Kidney epithelial cell (primary cell): ENCODE data around the gene SYP. TPM values are rescaled to one million over a fixed set of nuclear protein-coding genes. Genes with fewer than 3 reads are reported as not detected.

Experiments
- DNase-seq: peaks from one replicate; pipeline ENCODE4 v3.0.0-alpha.2; 2010; ENCODE audit warnings: low read depth
- H3K27me3 ChIP-seq: 2 replicates; pipeline ENCODE4 v1.6.0; 2011; ENCODE audit warnings: low read length; ENCODE audit not compliant: control insufficient read depth, insufficient read depth
- H3K36me3 ChIP-seq: 2 replicates; pipeline ENCODE4 v1.5.1; 2011; ENCODE audit warnings: low read length; ENCODE audit not compliant: control insufficient read depth, insufficient read depth
- H3K4me3 ChIP-seq: 2 replicates; pipeline ENCODE4 v1.5.1; 2011; ENCODE audit warnings: low read depth, mild to moderate bottlenecking, control low read depth, low read length
- total RNA-seq: library from RNA; depleted of rRNA; stranded (reverse); fragments of >200 nt; gene quantifications from 2 replicates; pipeline ENCODE4 v1.2.3, GENCODE V29; 2015
- TF ChIP-seq, protein P1 (sequence below): IDR thresholded peaks from 2 replicates; pipeline ENCODE4 v1.5.1; 2011; ENCODE audit warnings: mild to moderate bottlenecking, moderate library complexity, low read length, control low read depth, inconsistent platforms; ENCODE audit not compliant: insufficient read depth, poor library complexity, severe bottlenecking

Gene SYP
- total RNA-seq, 1 donor from 2014 or later = 1.0 TPM

DNA sequence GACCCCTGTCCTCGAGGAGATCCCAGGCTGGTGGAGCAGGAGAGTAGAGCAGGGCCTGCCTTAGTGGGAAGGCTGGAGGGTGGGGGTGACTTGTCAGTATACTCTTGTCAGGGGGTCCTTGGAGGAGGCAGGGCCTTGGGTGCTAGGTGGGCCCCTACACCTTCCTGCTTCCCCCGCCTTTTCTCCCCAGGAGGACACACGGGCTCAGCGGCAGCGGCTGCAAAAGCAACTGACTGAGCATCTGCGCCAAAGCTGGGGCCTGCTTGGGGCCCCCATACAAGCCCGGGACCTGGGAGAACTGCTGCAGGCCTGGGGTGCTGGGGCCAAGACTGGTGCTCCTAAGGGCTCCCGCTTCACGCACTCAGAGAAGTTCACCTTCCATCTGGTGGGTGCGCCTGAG, 46.5 kb upstream of the SYP start:
- Histone ChIP-seq H3K27me3 (no peaks in the 10 kb centered on the region), H3K36me3 (no peaks in the 10 kb centered on the region), H3K4me3 (no peak overlapping the region)
- no peak for DNase-seq
- TF ChIP-seq, protein P1, sequence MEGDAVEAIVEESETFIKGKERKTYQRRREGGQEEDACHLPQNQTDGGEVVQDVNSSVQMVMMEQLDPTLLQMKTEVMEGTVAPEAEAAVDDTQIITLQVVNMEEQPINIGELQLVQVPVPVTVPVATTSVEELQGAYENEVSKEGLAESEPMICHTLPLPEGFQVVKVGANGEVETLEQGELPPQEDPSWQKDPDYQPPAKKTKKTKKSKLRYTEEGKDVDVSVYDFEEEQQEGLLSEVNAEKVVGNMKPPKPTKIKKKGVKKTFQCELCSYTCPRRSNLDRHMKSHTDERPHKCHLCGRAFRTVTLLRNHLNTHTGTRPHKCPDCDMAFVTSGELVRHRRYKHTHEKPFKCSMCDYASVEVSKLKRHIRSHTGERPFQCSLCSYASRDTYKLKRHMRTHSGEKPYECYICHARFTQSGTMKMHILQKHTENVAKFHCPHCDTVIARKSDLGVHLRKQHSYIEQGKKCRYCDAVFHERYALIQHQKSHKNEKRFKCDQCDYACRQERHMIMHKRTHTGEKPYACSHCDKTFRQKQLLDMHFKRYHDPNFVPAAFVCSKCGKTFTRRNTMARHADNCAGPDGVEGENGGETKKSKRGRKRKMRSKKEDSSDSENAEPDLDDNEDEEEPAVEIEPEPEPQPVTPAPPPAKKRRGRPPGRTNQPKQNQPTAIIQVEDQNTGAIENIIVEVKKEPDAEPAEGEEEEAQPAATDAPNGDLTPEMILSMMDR = no peak

DNA sequence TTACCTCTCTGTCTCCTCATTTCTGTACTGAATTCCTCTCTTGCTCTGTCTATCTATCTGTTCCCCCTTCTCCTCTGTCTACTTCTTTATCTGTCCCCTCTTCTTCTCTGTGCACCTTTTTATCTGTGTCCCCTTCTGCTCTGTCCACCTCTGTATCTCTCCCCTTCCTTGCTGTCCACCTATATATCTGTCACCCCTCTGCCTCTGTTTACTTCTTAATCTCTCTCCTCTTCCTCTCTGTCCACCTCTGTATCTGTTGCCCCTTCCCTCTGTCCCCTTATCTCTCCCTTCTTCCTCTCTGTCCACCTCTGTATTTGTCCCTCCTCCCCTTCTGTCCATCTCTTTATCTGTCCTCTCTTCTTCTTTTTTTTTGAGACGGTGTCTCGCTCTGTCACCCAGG, 44.2 kb upstream of the SYP start:
- DNase-seq = no peak
- H3K36me3 ChIP-seq = no peaks in the 10 kb centered on the region
- no peaks in the 10 kb centered on the region for H3K27me3 ChIP-seq
- H3K4me3 ChIP-seq = no peak overlapping the region
- TF ChIP-seq, protein P1 = no peak

GRCh38 chrX:49243166-49243565, 43.2 kb upstream of the SYP start:
- TF ChIP-seq, protein P1 = no peak
- Histone ChIP-seq H3K36me3 (no peaks in the 10 kb centered on the region), H3K4me3 (no peak overlapping the region), H3K27me3 (no peaks in the 10 kb centered on the region)
- no peak for DNase-seq

GRCh38 chrX:49242545-49243066, 42.6 kb upstream of the SYP start:
- DNase-seq = no peak
- Histone ChIP-seq H3K4me3 (no peak overlapping the region), H3K36me3 (no peaks in the 10 kb centered on the region), H3K27me3 (no peaks in the 10 kb centered on the region)
- TF ChIP-seq, protein P1 = no peak

DNA sequence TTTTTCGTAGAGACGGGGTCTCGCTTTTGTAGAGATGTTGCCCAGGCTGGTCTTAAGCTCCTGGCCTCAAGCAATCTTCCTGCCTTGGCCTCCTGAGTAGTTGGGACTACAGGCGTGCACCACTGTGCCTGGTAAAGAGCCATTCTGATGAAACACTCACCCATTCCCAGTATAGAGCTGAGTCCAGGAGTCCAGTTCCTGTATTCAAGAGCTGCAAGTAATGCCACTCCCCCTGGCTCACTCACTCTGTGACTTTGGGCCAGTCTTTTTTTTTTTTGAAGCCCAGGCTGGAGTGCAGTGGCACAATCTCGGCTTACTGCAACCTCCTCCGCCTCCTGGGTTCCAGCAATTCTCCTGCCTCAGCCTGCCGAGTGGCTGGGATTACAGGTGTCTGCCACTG, 38.7 kb upstream of the SYP start:
- Histone ChIP-seq H3K27me3 (no peaks in the 10 kb centered on the region), H3K4me3 (no peak overlapping the region), H3K36me3 (no peaks in the 10 kb centered on the region)
- no peak for DNase-seq
- TF ChIP-seq, protein P1 = no peak

- Histone ChIP-seq H3K27me3 (no peaks in the 10 kb centered on the region), H3K4me3 (no peak overlapping the region), H3K36me3 (no peaks in the 10 kb centered on the region)
- TF ChIP-seq, protein P1 = no peak
- DNase-seq = no peak
Observed at GRCh38 chrX:49237060-49237459, 37.1 kb upstream of the SYP start.
